ENCODE data around the gene ACO2.
"Not testable (repeated sequence)": the region's sequence is repeated elsewhere in the genome, so short reads cannot be mapped to it uniquely, and the experiment has no call there.

Gene ACO2

GRCh38 chr22:41468381-41469217 lies at the start of gene ACO2, which contains the start of gene PHF5A:
Gene ACO2, plus strand, starts transcription at chr22:41469117. Its CDS starts 30 bp downstream, at chr22:41469147.
Gene PHF5A, minus strand, starts transcription at chr22:41468692. Its CDS starts 39 bp downstream, at chr22:41468653.
- peak; percentile 99 for DNase-seq (ENCODE audit: low read depth)

GRCh38 chr22:41425660-41426365 lies 43.1 kb upstream of the ACO2 start:
- no peak for DNase-seq (ENCODE audit: low read depth)

DNA sequence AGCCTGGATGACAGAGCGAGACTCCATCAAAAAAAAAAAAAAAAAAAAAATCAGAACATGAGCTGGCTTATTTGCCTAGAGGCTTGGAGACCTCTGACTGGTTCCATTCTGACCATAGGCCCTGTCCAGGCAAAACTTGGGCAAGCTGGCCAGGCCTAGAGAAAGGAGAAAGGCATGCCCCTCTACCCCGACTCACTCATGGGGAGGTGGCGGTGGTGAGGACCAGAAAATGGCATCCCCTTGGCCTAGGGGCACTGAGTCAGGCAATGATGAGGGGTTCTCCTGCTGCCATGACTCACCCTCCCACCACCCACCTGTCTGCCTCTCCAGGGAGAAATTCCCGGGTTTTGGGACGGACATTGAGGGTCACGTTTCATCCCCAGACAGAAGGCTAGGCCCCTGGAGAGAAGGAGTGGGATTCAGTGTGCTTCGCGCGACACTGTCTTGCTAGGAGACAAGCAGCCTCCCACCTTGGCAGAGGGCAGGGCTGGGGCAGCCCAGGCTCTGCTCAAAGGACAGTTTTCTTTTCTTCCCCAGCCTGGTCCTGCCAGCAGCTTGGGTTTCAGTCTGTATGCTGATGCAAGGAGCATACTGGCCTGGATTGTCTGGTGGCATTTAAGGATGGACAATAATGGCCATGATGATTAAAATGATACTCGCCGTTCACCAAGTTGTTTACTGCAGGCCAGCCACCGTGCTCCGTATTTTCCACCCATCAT lies 39.5 kb upstream of the ACO2 start:
- no peak for DNase-seq (ENCODE audit: low read depth)

GRCh38 chr22:41429951-41430332 lies 39.0 kb upstream of the ACO2 start:
- no peak for DNase-seq (ENCODE audit: low read depth)

DNA sequence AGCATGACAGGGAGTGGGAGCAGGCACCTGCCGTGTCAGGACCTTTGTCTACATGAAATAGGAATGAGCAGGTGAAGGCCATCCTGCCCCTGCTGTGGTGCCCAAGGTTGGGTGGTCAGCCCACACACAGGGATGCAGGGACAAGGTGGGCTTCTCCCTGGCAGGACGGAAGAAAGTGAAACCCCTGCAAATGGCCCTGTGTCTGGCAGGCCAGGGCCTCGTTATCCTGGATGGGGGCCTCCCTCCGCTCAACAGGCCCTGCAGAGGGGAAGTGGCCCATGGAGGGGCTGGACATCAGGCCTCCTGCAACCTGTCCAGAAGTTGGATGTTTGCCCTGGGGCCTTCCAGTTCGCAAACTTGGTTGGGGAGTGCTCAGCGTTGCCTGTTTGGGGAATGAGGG lies 37.3 kb upstream of the ACO2 start:
- DNase-seq (ENCODE audit: low read depth): no peak

- not testable (repeated sequence) for DNase-seq (ENCODE audit: low read depth)
Measured at GRCh38 chr22:41433480-41433879, 35.4 kb upstream of the ACO2 start.

DNA sequence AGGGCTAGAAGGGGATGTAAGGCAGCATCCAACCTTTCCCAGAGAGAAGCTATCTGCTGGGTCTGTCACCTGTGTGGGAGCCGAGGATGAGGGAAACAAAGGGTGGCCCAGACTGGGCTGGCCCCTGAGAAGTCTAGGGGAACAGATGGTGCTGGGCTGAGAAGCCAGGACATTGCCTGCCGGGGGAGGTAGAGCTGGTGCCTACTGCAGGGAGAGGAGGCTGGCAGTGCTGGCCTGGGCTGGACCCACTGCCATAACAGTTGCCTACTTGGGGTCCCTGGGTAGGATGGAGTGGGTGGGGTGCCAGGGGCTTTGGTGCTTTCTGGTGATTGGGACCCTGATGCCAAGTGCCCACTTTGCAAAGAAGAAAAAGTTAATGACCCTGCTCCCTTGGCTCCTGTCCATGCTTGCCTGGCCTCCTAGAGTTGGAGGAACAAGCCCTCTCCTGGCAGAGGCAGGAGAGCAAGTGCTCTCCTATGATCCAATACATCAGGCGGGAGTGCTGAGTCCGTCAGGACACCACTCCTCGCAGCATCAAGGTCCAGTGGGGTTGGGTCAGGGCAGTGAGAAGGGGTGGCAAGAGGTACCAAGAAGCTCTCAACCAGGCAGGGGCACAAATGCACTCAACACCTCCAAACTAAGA lies 34.4 kb upstream of the ACO2 start:
- not testable (repeated sequence) for DNase-seq (ENCODE audit: low read depth)

- no peak for DNase-seq (ENCODE audit: low read depth)
Measured at GRCh38 chr22:41435560-41435959, 33.4 kb upstream of the ACO2 start.

- DNase-seq (ENCODE audit: low read depth): no peak
Measured at GRCh38 chr22:41436322-41437113, 32.4 kb upstream of the ACO2 start.

DNA sequence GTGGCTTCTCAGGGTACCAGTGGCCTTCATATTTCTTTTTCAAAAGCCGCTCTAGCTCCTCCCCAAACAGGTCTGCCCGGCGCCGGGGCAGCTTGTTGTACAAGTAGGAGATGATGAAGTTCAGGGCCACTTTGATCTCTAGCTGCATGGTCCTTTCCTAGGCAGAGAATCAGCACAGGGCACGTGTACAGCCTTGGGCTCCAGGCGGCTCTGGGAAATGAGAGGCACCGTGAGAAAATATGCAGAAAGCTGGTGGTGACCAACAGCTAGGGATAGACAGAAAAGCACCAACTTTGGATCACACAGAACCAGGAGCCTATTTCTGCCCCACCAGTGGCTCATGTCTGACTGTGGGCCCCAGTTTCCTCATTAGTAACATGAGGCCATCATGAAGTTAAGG lies 31.7 kb upstream of the ACO2 start:
- no peak for DNase-seq (ENCODE audit: low read depth)

- DNase-seq (ENCODE audit: low read depth): not testable (repeated sequence)
Measured at GRCh38 chr22:41440511-41440910, 28.4 kb upstream of the ACO2 start.

- no peak for DNase-seq (ENCODE audit: low read depth)
Measured at GRCh38 chr22:41442240-41442792, 26.6 kb upstream of the ACO2 start.

DNA sequence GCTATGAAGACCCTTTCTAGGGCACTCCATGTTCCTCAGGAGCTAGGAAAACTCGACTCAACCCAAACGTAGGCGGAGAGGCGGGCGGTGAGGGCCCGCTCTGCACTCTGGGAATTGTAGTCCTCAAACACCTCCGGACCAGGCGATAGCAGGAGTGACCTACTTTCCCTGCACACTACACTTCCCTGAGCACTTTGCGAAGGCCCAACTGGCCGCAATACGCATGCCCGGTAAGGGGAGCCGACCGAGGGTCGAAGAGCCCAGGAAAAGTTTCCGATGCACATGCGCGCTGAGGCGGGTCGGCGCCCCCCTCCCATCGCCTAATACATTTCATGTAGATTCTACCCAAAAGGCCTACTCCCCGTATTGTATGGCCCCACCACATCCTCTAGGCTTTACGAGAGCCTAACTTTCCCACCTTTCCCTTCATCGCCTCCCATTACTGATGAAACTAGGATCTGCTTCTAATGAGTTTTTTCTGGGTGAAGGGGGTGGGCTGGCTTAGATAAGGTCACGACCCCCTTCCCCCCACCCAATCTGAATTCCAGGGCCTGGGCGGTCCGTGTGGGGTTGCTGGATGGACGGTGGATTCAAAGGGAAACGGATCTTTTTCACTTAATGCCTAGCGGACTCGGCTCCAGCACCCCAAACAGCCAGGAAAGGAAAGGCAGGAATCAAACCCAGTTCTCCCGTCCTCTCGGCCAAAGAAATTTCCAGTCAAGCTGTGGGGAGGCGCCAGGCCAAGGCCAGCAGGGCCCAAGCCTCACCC lies 24.4 kb upstream of the ACO2 start:
- peak; percentile 98 for DNase-seq (ENCODE audit: low read depth)

GRCh38 chr22:41445129-41446056 lies 23.5 kb upstream of the ACO2 start:
- peak; percentile 39 for DNase-seq (ENCODE audit: low read depth)

DNA sequence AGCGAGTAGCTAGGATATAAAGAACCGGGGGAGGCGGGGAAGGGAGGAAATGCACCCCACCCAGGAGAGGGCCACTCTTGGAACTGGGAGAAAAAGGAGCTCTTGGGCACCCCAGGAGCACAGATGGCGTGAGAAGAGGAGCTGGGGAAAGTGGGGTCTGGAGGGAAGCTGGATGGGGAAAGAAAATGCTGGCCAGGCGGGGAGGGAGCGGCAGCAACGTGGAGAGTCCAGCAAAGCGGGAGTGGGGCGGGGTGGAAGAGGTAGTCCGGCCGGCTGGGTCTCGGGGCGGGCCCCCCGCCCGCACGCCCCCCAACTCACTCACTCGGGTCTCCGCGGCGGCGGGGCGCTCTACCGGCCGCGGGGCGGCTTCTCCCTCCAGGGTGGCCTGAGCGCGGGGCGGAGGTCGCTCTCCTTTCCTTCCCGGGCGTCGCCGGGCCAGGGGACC lies 22.8 kb upstream of the ACO2 start:
- peak; percentile 18 for DNase-seq (ENCODE audit: low read depth)

DNA sequence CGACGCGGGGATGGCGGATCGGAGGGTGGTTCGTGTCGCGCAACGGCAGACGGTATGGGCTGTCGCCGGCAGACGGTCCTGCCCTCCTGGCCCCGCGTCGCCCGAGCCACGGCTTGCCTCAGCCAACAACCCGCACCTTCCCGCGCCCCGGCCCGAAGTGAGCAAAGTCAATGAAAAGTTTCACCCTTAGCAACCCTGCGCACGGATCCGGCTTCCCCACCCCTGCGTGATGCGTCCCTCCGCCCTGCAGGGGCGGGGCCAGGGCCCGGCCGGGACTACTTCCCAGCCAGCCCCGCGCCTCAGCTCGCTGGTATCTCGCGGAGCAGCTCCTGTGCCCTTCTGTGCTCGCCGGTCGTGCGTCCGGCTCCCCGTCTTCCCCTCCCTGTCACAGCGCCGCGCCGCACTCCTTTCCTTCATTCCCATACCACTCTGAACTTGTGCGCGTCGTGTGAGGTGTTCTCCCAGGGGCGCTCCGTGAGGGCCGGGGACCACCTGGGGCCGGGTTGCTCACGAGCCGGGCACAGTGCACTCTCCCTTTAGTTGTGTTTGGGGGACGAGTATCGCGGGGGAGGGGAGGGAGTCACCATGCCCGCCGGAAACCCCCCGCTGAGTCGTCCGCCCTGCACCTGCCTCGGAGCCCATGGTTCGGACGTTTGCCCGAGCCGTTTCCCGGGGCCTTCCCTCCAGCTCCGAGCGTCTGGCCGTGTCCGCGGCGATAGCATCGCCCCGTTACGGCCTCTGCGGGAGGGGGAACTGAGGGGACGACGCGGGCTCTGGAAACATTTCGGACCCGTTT lies 22.1 kb upstream of the ACO2 start, which contains the start of gene TOB2:
TOB2 (minus strand) TSS at position 163 of the 796 bp plus-strand sequence. CDS start 9,456 bp downstream, outside the sequence.
- peak; percentile 97 for DNase-seq (ENCODE audit: low read depth)

GRCh38 chr22:41447435-41448188 lies 21.3 kb upstream of the ACO2 start:
- peak; percentile 72 for DNase-seq (ENCODE audit: low read depth)

All from iris pigment epithelial cell (primary cell).